MM.1S (cell line): ENCODE results near the gene CCL20.
A peak's percentile ranks its signal among the peaks of the same experiment; 100 is the strongest.

ENCODE experiments used
- DNase-seq: peaks from one replicate; pipeline ENCODE4 v3.0.0-alpha.2; 2015
- H2AFZ ChIP-seq: fragments of 300-600 bp; sonication (generic); 2 replicates; pipeline ENCODE4 v1.6.0; 2016; ENCODE audit warnings: antibody characterized with exemption, low read length
- H3F3A ChIP-seq: fragments of 300-600 bp; sonication (generic); 2 replicates; pipeline ENCODE4 v1.6.1; 2016; ENCODE audit warnings: mild to moderate bottlenecking, antibody characterized with exemption, low read length, moderate library complexity, mixed read lengths; ENCODE audit not compliant: insufficient read depth
- H3K27ac ChIP-seq: fragments of 300-600 bp; sonication (generic); 2 replicates; pipeline ENCODE4 v1.5.1; 2016; ENCODE audit warnings: mild to moderate bottlenecking, low read length
- H3K27me3 ChIP-seq: fragments of 300-600 bp; sonication (generic); replicated peaks from 2 replicates; pipeline ENCODE4 v1.6.0; 2016; ENCODE audit warnings: low read length; ENCODE audit not compliant: insufficient read depth
- H3K36me3 ChIP-seq: fragments of 300-600 bp; sonication (generic); replicated peaks from 2 replicates; pipeline ENCODE4 v1.6.1; 2016; ENCODE audit warnings: mild to moderate bottlenecking, low read length, mixed read lengths; ENCODE audit not compliant: insufficient read depth
- H3K4me1 ChIP-seq: fragments of 300-600 bp; sonication (generic); 2 replicates; pipeline ENCODE4 v1.6.1; 2016; ENCODE audit warnings: low read length, mixed read lengths
- H3K4me2 ChIP-seq: fragments of 300-600 bp; sonication (generic); 2 replicates; pipeline ENCODE4 v1.6.0; 2016; ENCODE audit warnings: low read depth, low read length
- H3K4me3 ChIP-seq: fragments of 300-600 bp; sonication (generic); 2 replicates; pipeline ENCODE4 v1.5.1; 2016; ENCODE audit warnings: low read length, mixed read lengths
- H3K79me2 ChIP-seq: fragments of 300-600 bp; sonication (generic); 2 replicates; pipeline ENCODE4 v1.6.1; 2016; ENCODE audit warnings: mixed run types, low read length, mixed read lengths
- H3K9ac ChIP-seq: fragments of 300-600 bp; sonication (generic); 2 replicates; pipeline ENCODE4 v1.6.1; 2016; ENCODE audit warnings: low read length, mixed read lengths
- H3K9me2 ChIP-seq: fragments of 300-600 bp; sonication (generic); replicated peaks from 2 replicates; pipeline ENCODE4 v1.6.1; 2016; ENCODE audit warnings: mild to moderate bottlenecking, low read length, mixed read lengths; ENCODE audit not compliant: insufficient read depth
- H3K9me3 ChIP-seq: fragments of 300-600 bp; sonication (generic); replicated peaks from 2 replicates; pipeline ENCODE4 v1.6.1; 2016; ENCODE audit warnings: mild to moderate bottlenecking, low read length, mixed read lengths; ENCODE audit not compliant: insufficient read depth
- H4K20me1 ChIP-seq: fragments of 300-600 bp; sonication (generic); 2 replicates; pipeline ENCODE4 v1.6.1; 2016; ENCODE audit warnings: mild to moderate bottlenecking, low read length, moderate library complexity, mixed read lengths; ENCODE audit not compliant: insufficient read depth
- CTCF ChIP-seq: fragments of 300-600 bp; sonication (generic); IDR thresholded peaks from 2 replicates; pipeline ENCODE4 v1.5.1; 2016; ENCODE audit warnings: antibody characterized with exemption, low read length, mixed read lengths
- EZH2 ChIP-seq: fragments of 300-600 bp; sonication (generic); optimal IDR thresholded peaks from 2 replicates; pipeline ENCODE3; 2017; ENCODE audit warnings: low read depth, mild to moderate bottlenecking, antibody characterized with exemption, low read length, mixed read lengths
- EZH2phosphoT487 ChIP-seq: fragments of 300-600 bp; sonication (generic); IDR thresholded peaks from 2 replicates; pipeline ENCODE4 v1.6.1; 2018; ENCODE audit warnings: antibody characterized with exemption, low read length

CCL20 gene

GRCh38 chr2:227808936-227809335 is 4.7 kb upstream of the CCL20 start:
- H3K36me3 ChIP-seq = no peaks in the 10 kb centered on the region

GRCh38 chr2:227812001-227812400 is 1.6 kb upstream of the CCL20 start:
- H3K27me3 ChIP-seq = no peaks in the 10 kb centered on the region
- H4K20me1 ChIP-seq = no peaks in the 10 kb centered on the region
- H3K79me2 ChIP-seq = no peaks in the 10 kb centered on the region
- no peaks in the 10 kb centered on the region for H3K36me3 ChIP-seq
- no peaks in the 10 kb centered on the region for H3K9me2 ChIP-seq
- H3K4me3 ChIP-seq = no peak overlapping the region
- no peak overlapping the region for H3K9ac ChIP-seq
- no peaks in the 10 kb centered on the region for H3F3A ChIP-seq
- no peaks in the 10 kb centered on the region for H3K9me3 ChIP-seq
- DNase-seq = no peak
- H3K27ac ChIP-seq = no peak overlapping the region
- H2AFZ ChIP-seq = no peak overlapping the region
- no peak overlapping the region for H3K4me2 ChIP-seq
- no peaks in the 10 kb centered on the region for H3K4me1 ChIP-seq
- no peak for TF ChIP-seq CTCF

More at GRCh38 chr2:227808936-227809335, 4.7 kb upstream of the CCL20 start:
- Histone ChIP-seq H3K4me2 (no peak overlapping the region), H2AFZ (no peak overlapping the region), H3F3A (no peaks in the 10 kb centered on the region), H3K9me3 (no peaks in the 10 kb centered on the region), H4K20me1 (no peaks in the 10 kb centered on the region), H3K4me1 (peaks cover 5% of the 10 kb centered on the region), H3K4me3 (no peak overlapping the region), H3K79me2 (no peaks in the 10 kb centered on the region), H3K9ac (no peak overlapping the region), H3K27me3 (no peaks in the 10 kb centered on the region), H3K9me2 (no peaks in the 10 kb centered on the region), H3K27ac (no peak overlapping the region)
- TF ChIP-seq CTCF (0 out of 2 replicates have a peak, but pooled peaks have one; percentile 2), EZH2phosphoT487 (no peak)
- no peak for DNase-seq

GRCh38 chr2:227813229-227813561 is 447 bp upstream of the CCL20 start:
- Histone ChIP-seq H3K36me3 (no peaks in the 10 kb centered on the region), H4K20me1 (no peaks in the 10 kb centered on the region), H3K9me3 (no peaks in the 10 kb centered on the region), H3F3A (no peaks in the 10 kb centered on the region), H3K4me1 (no peaks in the 10 kb centered on the region), H3K27me3 (no peaks in the 10 kb centered on the region), H3K4me2 (no peak overlapping the region), H2AFZ (no peak overlapping the region), H3K4me3 (no peak overlapping the region), H3K79me2 (no peaks in the 10 kb centered on the region), H3K9me2 (no peaks in the 10 kb centered on the region), H3K27ac (no peak overlapping the region), H3K9ac (no peak overlapping the region)
- DNase-seq = no peak
- TF ChIP-seq EZH2 (no peak), CTCF (no peak), EZH2phosphoT487 (no peak)

GRCh38 chr2:227815066-227815465 is 1.4 kb downstream of the CCL20 start:
- no peak overlapping the region for H3K4me2 ChIP-seq

More at GRCh38 chr2:227815066-227815465, 1.4 kb downstream of the CCL20 start:
- no peaks in the 10 kb centered on the region for H3K36me3 ChIP-seq
- no peaks in the 10 kb centered on the region for H3K79me2 ChIP-seq
- H3K9me3 ChIP-seq = no peaks in the 10 kb centered on the region
- no peak for TF ChIP-seq EZH2
- TF ChIP-seq EZH2phosphoT487 = no peak
- no peak for TF ChIP-seq CTCF
- no peaks in the 10 kb centered on the region for H3K27me3 ChIP-seq
- H3K27ac ChIP-seq = no peak overlapping the region
- no peaks in the 10 kb centered on the region for H4K20me1 ChIP-seq
- H2AFZ ChIP-seq = no peak overlapping the region
- H3K4me3 ChIP-seq = no peak overlapping the region
- no peak for DNase-seq
- no peaks in the 10 kb centered on the region for H3K9me2 ChIP-seq
- H3F3A ChIP-seq = no peaks in the 10 kb centered on the region
- no peaks in the 10 kb centered on the region for H3K4me1 ChIP-seq
- H3K9ac ChIP-seq = no peak overlapping the region
